Sigmoid colon (tissue), 7 donors: Measurements from ENCODE around the gene SND1. TPM values are rescaled to one million over a fixed set of nuclear protein-coding genes. Genes with fewer than 3 reads are reported as not detected.

Source experiments
- DNase-seq: peaks from one replicate; pipeline ENCODE4 v3.0.0-alpha.2; 2019
- H3K27ac ChIP-seq, 4 donors: fragments of 200-600 bp; sonication (generic); one replicate each; pipeline ENCODE4 v1.5.1; 2016 to 2019; ENCODE audit warnings: mild to moderate bottlenecking in 1 of 4
- H3K27me3 ChIP-seq, 3 donors: fragments of 200-600 bp; sonication (generic); one replicate each; pipeline ENCODE4 v1.5.1; 2019; ENCODE audit warnings: mild to moderate bottlenecking in 1 of 3
- H3K36me3 ChIP-seq, 4 donors: fragments of 200-600 bp; sonication (generic); one replicate each; pipeline ENCODE4 v1.5.1; 2016 to 2019
- H3K4me1 ChIP-seq, 4 donors: fragments of 200-600 bp; sonication (generic); one replicate each; pipeline ENCODE4 v1.5.1; 2017 to 2019
- H3K4me3 ChIP-seq, 4 donors: fragments of 200-600 bp; sonication (generic); one replicate each; pipeline ENCODE4 v1.5.1; 2017 to 2019; ENCODE audit warnings: mild to moderate bottlenecking in 2 of 4, moderate library complexity in 1 of 4
- H3K9me3 ChIP-seq, 4 donors: fragments of 200-600 bp in 3 of 4; sonication (generic) in 3 of 4; one replicate each; pipeline versions ENCODE4 v1.5.1 to v1.6.1; 2013 to 2019
- CTCF ChIP-seq, 4 experiments: fragments of 450-650 bp in 3 of 4; fragments of 200-600 bp in 1 of 4; IDR thresholded peaks; one replicate each; pipeline ENCODE4 v1.5.1; 2016 to 2019; ENCODE audit warnings: antibody characterized with exemption in 4 of 4, mild to moderate bottlenecking in 3 of 4, moderate library complexity in 2 of 4
- EP300 ChIP-seq, 4 donors: sonication (generic); formaldehyde crosslinking; IDR thresholded peaks; one replicate each; pipeline ENCODE4 v1.6.1; 2017; ENCODE audit warnings: antibody characterized with exemption in 4 of 4
- POLR2A ChIP-seq, 2 donors: fragments of 450-650 bp; IDR thresholded peaks; one replicate each; pipeline ENCODE4 v1.6.1; 2016; ENCODE audit warnings: antibody characterized with exemption in 2 of 2, mild to moderate bottlenecking in 2 of 2, moderate library complexity in 2 of 2
- POLR2AphosphoS5 ChIP-seq, 4 donors: sonication (generic); formaldehyde crosslinking; IDR thresholded peaks; one replicate each; pipeline ENCODE4 v1.6.1; 2017; ENCODE audit warnings: antibody characterized with exemption in 4 of 4
- WGBS, 2 donors: extraction: QIAGEN DNeasy Blood & Tissue Kit; methylation state at CpG; one replicate each; pipeline ENCODE4 v1.1.7; 2013; 5-methylcytosine and 5-hydroxymethylcytosine counted together
- intact Hi-C: fragments of 100-400 bp; cut with DNase I; formaldehyde crosslinking; loops from one replicate; pipeline ENCODE4 v1.15.1; 2023
- polyA plus RNA-seq, 3 donors: library from polyadenylated mRNA; stranded (reverse); fragments of 200-250 nt; gene quantifications; one replicate each; pipeline ENCODE4 v1.2.3, GENCODE V29; 2013
- total RNA-seq, 4 donors: library from RNA; depleted of rRNA; stranded (reverse); fragments of >200 nt; gene quantifications; one replicate each; pipeline ENCODE4 v1.1.0, GENCODE V29; 2016
- donor health status: healthy with polysubstance abuse.
- donor health status: Bipolar disorder and iron deficiency.
- donor health status: healthy.

Gene SND1
- total and polyA plus RNA-seq, 7 donors: 30.6 to 93.4 (median 71.3) TPM

GRCh38 chr7:127690806-127691205 lies 38.8 kb downstream of the SND1 start:
- no peak overlapping the region for H3K27ac ChIP-seq
- TF ChIP-seq CTCF (IDR thresholded peaks at IDR 0.05) (no peak), POLR2A (IDR thresholded peaks at IDR 0.05) (no peak), EP300 (IDR thresholded peaks at IDR 0.05) (no peak), POLR2AphosphoS5 (IDR thresholded peaks at IDR 0.05) (no peak)
- peaks cover 0 to 46% (median 8%) of the 10 kb centered on the region in 4 donors for H3K36me3 ChIP-seq
- WGBS, 2 donors: 95 to 96% methylated on average over 3 of the region's 3 CpGs
- no peak overlapping the region for H3K4me3 ChIP-seq
- intact Hi-C loops: no loop called here
- H3K27me3 ChIP-seq: no peaks in the 10 kb centered on the region
- peaks cover 0 to 13% (median 4%) of the 10 kb centered on the region in 4 donors for H3K4me1 ChIP-seq
- H3K9me3 ChIP-seq: no peaks in the 10 kb centered on the region
- DNase-seq: no peak

DNA sequence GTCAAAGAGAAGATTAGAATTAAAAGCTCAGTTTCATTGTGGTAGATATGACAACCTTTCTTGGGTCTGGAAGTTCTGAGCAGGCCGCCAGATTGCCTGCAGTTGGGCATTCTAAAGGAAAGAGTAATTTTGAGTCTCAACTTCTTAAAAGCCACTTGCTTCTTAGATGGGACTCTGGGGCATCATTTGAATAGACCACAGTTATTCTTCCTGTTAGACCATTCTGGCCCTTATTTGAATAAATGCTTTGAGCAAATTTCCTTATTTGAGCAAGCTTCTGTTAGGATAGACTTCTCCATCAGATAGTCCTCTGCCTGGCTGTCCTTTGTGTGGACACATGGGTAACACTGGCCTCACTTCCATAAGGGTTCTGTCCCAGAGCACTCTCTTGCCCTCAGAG lies 40.2 kb downstream of the SND1 start:
- Histone ChIP-seq H3K4me3 (no peak overlapping the region), H3K27me3 (no peaks in the 10 kb centered on the region), H3K27ac (no peak overlapping the region), H3K9me3 (no peaks in the 10 kb centered on the region), H3K36me3 (peaks cover 0 to 47% (median 8%) of the 10 kb centered on the region in 4 donors), H3K4me1 (peaks cover 0 to 13% (median 4%) of the 10 kb centered on the region in 4 donors)
- no peak for DNase-seq
- WGBS, 2 donors: 94 to 99% methylated on average over 1 of the region's 1 CpG
- intact Hi-C loops: no loop called here
- TF ChIP-seq POLR2A (IDR thresholded peaks at IDR 0.05) (no peak), CTCF (IDR thresholded peaks at IDR 0.05) (no peak), EP300 (IDR thresholded peaks at IDR 0.05) (no peak), POLR2AphosphoS5 (IDR thresholded peaks at IDR 0.05) (no peak)

DNA sequence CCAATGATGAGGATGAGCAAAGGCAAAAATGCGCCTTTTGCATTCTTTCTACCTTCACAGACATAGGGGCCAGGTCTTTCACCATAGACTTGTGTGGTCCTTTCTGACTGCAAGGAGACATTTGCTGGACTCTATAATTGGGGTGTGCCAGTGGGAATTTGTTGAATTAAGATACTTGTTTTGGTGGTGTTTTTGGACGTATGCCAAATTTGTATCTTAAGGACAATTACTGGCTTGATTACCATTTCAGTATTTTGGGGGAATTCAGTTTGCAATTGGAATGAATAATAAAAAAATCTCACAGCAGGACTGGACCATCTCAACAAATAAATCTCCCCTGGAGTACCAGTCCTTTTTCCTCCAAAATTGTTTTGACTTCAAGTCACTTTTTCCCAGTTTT lies 47.9 kb downstream of the SND1 start:
- WGBS, 2 donors: 89 to 90% methylated on average over 2 of the region's 2 CpGs
- H3K36me3 ChIP-seq: peaks cover 4 to 68% (median 27%) of the 10 kb centered on the region in 4 donors
- no peak for DNase-seq
- H3K9me3 ChIP-seq: no peaks in the 10 kb centered on the region
- intact Hi-C loops: no loop called here
- no peak overlapping the region for H3K27ac ChIP-seq
- TF ChIP-seq EP300 (IDR thresholded peaks at IDR 0.05): no peak
- no peak for TF ChIP-seq POLR2A (IDR thresholded peaks at IDR 0.05)
- no peak for TF ChIP-seq POLR2AphosphoS5 (IDR thresholded peaks at IDR 0.05)
- TF ChIP-seq CTCF (IDR thresholded peaks at IDR 0.05): no peak
- H3K4me3 ChIP-seq: no peak overlapping the region
- no peaks in the 10 kb centered on the region for H3K27me3 ChIP-seq
- peaks cover 0 to under 1% (median 0%) of the 10 kb centered on the region in 4 donors for H3K4me1 ChIP-seq

DNA sequence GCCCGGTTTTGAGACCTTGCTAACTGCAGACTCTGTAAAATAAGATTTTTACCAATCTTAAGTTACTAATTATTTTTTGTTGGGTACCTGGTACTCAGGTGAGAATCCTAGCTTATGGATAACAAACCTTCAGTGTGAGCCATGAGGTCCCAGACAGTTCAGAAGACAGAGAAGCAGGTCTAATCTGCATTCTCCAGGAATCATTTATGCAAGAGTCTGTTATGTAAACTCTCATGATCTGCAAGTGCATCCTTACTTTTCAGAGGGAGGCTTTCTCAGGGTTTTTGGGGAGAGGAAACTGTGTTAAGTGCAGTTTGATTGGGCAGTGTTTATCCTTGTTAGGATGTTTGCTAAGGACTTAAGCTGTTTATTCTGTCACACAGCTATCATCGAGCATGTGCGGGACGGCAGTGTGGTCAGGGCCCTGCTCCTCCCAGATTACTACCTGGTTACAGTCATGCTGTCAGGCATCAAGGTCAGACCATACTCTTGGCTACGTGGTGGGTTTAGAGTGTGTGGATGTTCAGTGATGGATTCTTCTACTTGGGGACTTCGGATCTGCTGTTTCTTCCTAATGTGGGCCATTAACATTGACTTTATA lies 50.2 kb downstream of the SND1 start:
- Histone ChIP-seq H3K36me3 (peaks cover 10 to 69% (median 28%) of the 10 kb centered on the region in 4 donors), H3K4me1 (no peaks in the 10 kb centered on the region), H3K4me3 (no peak overlapping the region), H3K27me3 (no peaks in the 10 kb centered on the region), H3K9me3 (no peaks in the 10 kb centered on the region), H3K27ac (no peak overlapping the region)
- no peak for DNase-seq
- intact Hi-C loops: no loop called here
- no peak for TF ChIP-seq POLR2AphosphoS5 (IDR thresholded peaks at IDR 0.05)
- TF ChIP-seq CTCF (IDR thresholded peaks at IDR 0.05): no peak
- TF ChIP-seq POLR2A (IDR thresholded peaks at IDR 0.05): no peak
- no peak for TF ChIP-seq EP300 (IDR thresholded peaks at IDR 0.05)
- 81 to 95% methylated on average over 6 of the region's 6 CpGs for WGBS, 2 donors

DNA sequence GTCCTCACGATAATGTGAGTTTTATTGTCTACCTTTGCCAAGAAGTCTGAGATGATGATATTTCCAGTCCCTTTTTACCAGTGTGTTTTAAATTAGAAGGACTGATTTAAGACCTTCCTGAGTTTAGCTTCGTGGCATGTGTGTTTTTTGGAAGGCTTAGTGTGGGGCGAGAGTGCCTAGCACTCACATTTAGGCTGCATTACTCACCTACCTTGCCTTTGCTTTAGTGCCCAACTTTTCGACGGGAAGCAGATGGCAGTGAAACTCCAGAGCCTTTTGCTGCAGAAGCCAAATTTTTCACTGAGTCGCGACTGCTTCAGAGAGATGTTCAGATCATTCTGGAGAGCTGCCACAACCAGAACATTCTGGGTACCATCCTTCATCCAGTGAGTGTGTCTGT lies 50.9 kb downstream of the SND1 start:
- TF ChIP-seq EP300 (IDR thresholded peaks at IDR 0.05) (no peak), POLR2A (IDR thresholded peaks at IDR 0.05) (no peak), CTCF (IDR thresholded peaks at IDR 0.05) (no peak), POLR2AphosphoS5 (IDR thresholded peaks at IDR 0.05) (no peak)
- Histone ChIP-seq H3K4me3 (no peak overlapping the region), H3K4me1 (peaks cover 0 to 1% (median under 1%) of the 10 kb centered on the region in 4 donors), H3K27ac (no peak overlapping the region), H3K36me3 (peaks cover 10 to 77% (median 28%) of the 10 kb centered on the region in 4 donors), H3K27me3 (no peaks in the 10 kb centered on the region), H3K9me3 (no peaks in the 10 kb centered on the region)
- DNase-seq: no peak
- 95 to 96% methylated on average over 7 of the region's 7 CpGs for WGBS, 2 donors
- intact Hi-C loops: no loop called here
